Activated CD4-positive, alpha-beta memory T cell treated with anti-CD3 and anti-CD28 coated beads, Interleukin-2, amount 10 ng/mL, durations not matched to agents 7 days and 5 days (primary cell): Measurements from ENCODE around the gene NHERF1. TPM values are rescaled to one million over a fixed set of nuclear protein-coding genes. Genes with fewer than 3 reads are reported as not detected.

Source experiments
- CTCF ChIA-PET: fragments of 350-600 bp; sonication (Branson Sonifier 250); formaldehyde crosslinking; loops from one replicate; lab custom pipeline; 2021; ENCODE audit warnings: antibody characterized with exemption, inconsistent platforms; lab: Charles Lee
- POLR2A ChIA-PET: fragments of 350-600 bp; sonication (Branson Sonifier 250); formaldehyde crosslinking; loops from one replicate; lab custom pipeline; 2021; ENCODE audit warnings: antibody characterized with exemption; lab: Charles Lee
- DNase-seq: peaks from one replicate; pipeline ENCODE4 v3.0.0-alpha.2; 2020
- H3K27ac Mint-ChIP-seq: one replicate; pipeline ENCODE4 v1.8.0; 2021; ENCODE audit warnings: mild to moderate bottlenecking, mixed read lengths
- H3K27me3 Mint-ChIP-seq: one replicate; pipeline ENCODE4 v1.8.0; 2021; ENCODE audit warnings: mixed read lengths
- H3K36me3 Mint-ChIP-seq: one replicate; pipeline ENCODE4 v1.8.0; 2021; ENCODE audit warnings: low read depth, mixed read lengths
- H3K4me1 Mint-ChIP-seq: one replicate; pipeline ENCODE4 v1.8.0; 2021; ENCODE audit warnings: mixed read lengths
- H3K4me3 Mint-ChIP-seq: one replicate; pipeline ENCODE4 v1.8.0; 2021; ENCODE audit warnings: mild to moderate bottlenecking, mixed read lengths
- H3K9me3 Mint-ChIP-seq: one replicate; pipeline ENCODE4 v1.8.0; 2021; ENCODE audit warnings: mixed read lengths
- total RNA-seq, 2 experiments: library from RNA; stranded (reverse); gene quantifications; one replicate each; pipeline ENCODE4 v1.2.3, GENCODE V29; 2021

Gene NHERF1
- total RNA-seq, 2 experiments from 2014 or later: 320 to 328 TPM

DNA sequence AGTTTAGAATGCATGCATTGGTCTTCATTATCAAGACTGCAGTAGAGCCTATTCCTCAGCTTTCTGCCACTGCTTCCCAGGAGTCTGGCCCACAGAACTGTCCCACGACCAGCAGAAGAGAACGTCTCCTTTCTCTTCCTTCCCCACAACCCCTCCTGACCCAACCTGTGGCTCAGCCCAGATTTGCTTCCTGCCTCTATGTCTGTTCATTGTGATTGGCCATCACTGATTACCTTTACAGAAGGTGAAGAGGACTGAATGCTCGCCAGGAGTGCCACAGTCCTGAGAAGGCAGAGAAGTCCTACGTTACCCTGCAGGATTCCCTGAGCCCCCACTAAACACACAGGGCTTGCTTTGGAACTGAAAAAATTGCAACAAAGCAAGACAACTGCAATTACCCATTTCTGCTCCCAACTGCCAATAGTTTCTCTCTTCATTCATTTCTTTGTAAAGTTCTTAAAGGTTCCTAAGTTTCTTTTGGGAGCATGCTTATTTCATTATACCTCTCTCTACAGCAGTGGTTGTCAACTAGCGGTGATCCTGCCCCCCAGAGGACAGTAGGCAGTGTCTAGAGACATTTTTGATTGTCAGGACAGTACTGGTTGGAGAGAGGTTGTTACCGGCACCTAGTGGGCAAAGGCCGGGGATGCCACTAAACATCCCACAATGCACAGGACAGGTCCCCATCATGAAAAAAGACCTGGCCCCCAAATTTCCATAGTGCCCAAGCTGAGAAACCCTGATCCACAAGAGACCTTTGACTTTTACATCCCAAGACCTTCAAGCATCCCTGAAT, 32.2 kb downstream of the NHERF1 start:
- Mint-ChIP-seq H3K4me1 (peaks cover 89% of the 10 kb centered on the region), H3K27ac (peak overlapping the region; percentile 99), H3K4me3 (peak overlapping the region; percentile 65), H3K36me3 (peaks cover 63% of the 10 kb centered on the region), H3K27me3 (no peaks in the 10 kb centered on the region), H3K9me3 (no peaks in the 10 kb centered on the region)
- peak; percentile 58 for DNase-seq
- POLR2A ChIA-PET: interaction anchor here (1.0 to 3.3 kb wide), 13 partner anchors 8 to 123 kb away, joined by 3 to 68 read pairs (median 12); partner anchors contain the start of genes FDXR, NHERF1 and RAB37
- CTCF ChIA-PET: interaction anchor here (0.7 to 4.8 kb wide), 16 partner anchors 10 to 125 kb away, joined by 3 to 32 read pairs (median 8); partner anchors contain the start of genes NHERF1 and RAB37

DNA sequence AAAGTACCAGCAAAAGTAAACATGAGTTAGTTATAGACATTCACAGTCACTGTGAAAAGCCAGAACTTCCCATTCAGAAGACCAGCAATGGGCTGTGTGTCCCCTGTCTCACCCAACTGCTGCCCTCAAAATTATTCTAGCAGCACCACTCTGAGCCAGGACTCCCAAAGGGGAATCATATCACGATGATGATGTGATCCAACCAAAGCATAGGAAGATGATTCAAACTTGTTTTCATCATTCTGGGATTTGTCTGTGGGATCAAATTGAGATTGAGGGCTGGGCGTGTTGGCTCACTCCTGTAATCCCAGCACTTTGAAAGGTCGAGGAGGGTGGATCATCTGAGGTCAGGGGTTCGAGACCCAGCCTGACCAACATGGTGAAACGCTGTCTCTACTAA, 34.1 kb downstream of the NHERF1 start:
- H3K4me1 Mint-ChIP-seq: peaks cover 84% of the 10 kb centered on the region
- H3K4me3 Mint-ChIP-seq: no peak overlapping the region
- H3K36me3 Mint-ChIP-seq: peaks cover 64% of the 10 kb centered on the region
- POLR2A ChIA-PET: interaction anchor here (0.7 kb wide), 1 partner anchor 41 kb away, joined by 3 read pairs; no protein-coding TSS in a partner anchor
- no peaks in the 10 kb centered on the region for H3K9me3 Mint-ChIP-seq
- DNase-seq: no peak
- CTCF ChIA-PET: interaction anchor here (2.1 to 4.8 kb wide), 4 partner anchors 9 to 125 kb away, joined by 9 to 32 read pairs (median 14); partner anchors contain the start of gene RAB37
- no peaks in the 10 kb centered on the region for H3K27me3 Mint-ChIP-seq
- no peak overlapping the region for H3K27ac Mint-ChIP-seq

DNA sequence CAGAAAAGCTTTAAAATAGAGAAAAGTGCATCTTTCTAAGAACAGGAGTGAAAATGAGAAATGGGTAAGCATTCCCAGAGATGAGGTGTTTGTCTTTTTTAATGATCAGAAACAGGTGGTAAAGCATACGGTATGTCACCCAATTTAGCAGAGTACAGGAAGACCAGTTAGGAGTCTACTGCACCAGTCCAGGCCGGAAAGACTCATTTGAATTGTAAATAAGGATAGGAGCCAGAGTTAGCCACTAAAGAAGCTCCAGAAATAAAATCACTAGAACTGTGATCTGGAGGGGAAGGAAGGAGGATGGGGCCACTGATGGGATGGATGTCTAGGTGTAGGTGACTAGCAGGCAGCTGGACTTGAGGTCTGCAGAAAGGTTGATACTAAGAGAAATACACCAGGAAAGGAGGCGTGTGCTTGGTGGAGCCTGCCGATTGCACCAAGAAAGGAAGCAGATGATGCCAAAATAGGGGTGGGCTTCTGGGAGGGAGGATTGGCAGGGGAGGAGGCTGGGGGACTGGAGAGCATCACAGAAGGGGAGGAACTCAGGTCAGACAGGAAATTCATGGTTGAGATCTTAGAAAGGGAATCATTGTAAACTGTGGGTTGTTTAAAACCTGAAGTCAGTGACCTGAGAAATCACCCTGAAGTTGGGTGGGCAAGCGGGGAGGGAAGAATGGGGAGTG, 35.8 kb downstream of the NHERF1 start:
- Mint-ChIP-seq H3K27me3 (no peaks in the 10 kb centered on the region), H3K4me3 (no peak overlapping the region), H3K27ac (peak overlapping the region; percentile 2), H3K9me3 (no peaks in the 10 kb centered on the region), H3K36me3 (peaks cover 63% of the 10 kb centered on the region), H3K4me1 (peaks cover 77% of the 10 kb centered on the region)
- DNase-seq: no peak
- CTCF ChIA-PET: interaction anchor here (0.5 to 3.8 kb wide), 7 partner anchors 9 to 584 kb away, joined by 3 to 14 read pairs (median 4); no protein-coding TSS in a partner anchor
- POLR2A ChIA-PET: interaction anchor here (0.7 to 1.4 kb wide), 3 partner anchors 8 to 89 kb away, joined by 3 to 6 read pairs (median 4); partner anchors contain the start of genes FDXR and NAT9

DNA sequence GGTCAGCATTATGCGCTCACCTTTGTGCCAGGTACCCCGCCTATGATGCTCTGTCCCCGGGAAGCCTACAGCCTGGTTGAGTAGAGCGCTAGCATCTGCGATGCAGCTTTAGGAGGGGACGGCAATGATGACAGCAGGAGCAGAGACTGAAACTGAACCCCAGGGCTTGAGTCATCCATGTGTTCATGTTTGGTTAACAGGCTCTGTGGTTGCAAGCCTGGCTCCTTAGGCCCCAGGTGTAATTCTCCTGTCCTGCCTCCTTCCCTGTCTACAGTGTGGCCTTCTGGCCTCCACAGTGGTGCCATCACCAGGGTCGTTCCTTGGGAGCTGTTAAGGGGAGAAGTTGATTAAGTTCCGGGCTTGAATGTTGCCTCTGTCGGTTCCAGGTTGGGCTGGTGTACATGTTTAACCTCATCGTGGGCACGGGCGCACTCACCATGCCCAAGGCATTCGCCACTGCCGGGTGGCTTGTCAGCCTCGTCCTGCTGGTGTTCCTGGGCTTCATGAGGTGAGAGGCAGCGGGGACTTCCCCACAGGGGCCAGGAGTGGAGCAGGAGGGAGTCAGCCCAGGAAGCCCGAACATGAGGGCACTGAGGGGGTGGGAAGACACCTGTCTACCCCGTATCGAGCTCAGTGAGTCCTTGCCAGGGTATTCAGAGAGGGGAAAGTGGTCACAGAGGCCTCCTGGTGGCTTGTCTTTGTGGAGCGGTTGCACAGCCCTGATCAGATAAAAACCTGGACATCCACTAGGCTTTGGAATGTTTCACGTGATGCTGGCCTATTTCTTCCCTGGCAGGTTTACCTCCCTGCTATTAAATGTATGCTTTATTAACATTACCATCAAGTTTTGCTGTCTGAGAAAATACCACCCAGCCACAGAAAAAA, 36.9 kb downstream of the NHERF1 start:
- no peaks in the 10 kb centered on the region for H3K27me3 Mint-ChIP-seq

DNA sequence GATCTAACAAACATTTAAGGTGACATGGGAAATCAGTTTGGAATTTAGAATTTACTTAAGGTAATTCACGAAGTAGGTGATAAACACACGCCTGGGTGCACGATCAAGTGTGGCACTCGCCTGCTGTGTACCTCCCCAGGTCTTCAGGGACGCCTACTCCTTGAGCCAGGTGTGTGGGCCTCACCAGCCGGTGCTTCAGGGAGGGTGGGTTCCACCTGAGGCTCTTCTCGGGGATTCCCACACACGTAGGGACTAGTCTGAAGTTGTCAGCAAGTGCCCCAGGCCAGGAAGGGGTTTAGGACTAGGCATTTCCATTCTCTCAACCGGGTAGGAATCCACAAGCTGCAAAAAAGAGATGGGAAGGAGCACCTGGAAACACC, 37.5 kb downstream of the NHERF1 start:
- Mint-ChIP-seq H3K27me3 (no peaks in the 10 kb centered on the region), H3K36me3 (peaks cover 62% of the 10 kb centered on the region), H3K27ac (no peak overlapping the region), H3K4me3 (no peak overlapping the region), H3K4me1 (peaks cover 71% of the 10 kb centered on the region), H3K9me3 (no peaks in the 10 kb centered on the region)
- ChIA-PET POLR2A (no interaction called here), CTCF (interaction anchor here (1.3 kb wide), 1 partner anchor 129 kb away, joined by 4 read pairs; no protein-coding TSS in a partner anchor)
- DNase-seq: no peak

More for the DNA sequence above, 36.9 kb downstream of the NHERF1 start:
- peaks cover 71% of the 10 kb centered on the region for H3K4me1 Mint-ChIP-seq
- no peaks in the 10 kb centered on the region for H3K9me3 Mint-ChIP-seq
- ChIA-PET POLR2A (interaction anchor here (1.2 to 1.4 kb wide), 2 partner anchors 9 to 88 kb away, joined by 4 to 6 read pairs; partner anchors contain the start of genes FDXR and NAT9), CTCF (interaction anchor here (0.6 to 3.8 kb wide), 4 partner anchors 11 to 56 kb away, joined by 3 to 14 read pairs (median 4); no protein-coding TSS in a partner anchor)
- H3K4me3 Mint-ChIP-seq: no peak overlapping the region
- H3K36me3 Mint-ChIP-seq: peaks cover 62% of the 10 kb centered on the region
- peak overlapping the region; percentile 48 for H3K27ac Mint-ChIP-seq
- peak; percentile 28 for DNase-seq

DNA sequence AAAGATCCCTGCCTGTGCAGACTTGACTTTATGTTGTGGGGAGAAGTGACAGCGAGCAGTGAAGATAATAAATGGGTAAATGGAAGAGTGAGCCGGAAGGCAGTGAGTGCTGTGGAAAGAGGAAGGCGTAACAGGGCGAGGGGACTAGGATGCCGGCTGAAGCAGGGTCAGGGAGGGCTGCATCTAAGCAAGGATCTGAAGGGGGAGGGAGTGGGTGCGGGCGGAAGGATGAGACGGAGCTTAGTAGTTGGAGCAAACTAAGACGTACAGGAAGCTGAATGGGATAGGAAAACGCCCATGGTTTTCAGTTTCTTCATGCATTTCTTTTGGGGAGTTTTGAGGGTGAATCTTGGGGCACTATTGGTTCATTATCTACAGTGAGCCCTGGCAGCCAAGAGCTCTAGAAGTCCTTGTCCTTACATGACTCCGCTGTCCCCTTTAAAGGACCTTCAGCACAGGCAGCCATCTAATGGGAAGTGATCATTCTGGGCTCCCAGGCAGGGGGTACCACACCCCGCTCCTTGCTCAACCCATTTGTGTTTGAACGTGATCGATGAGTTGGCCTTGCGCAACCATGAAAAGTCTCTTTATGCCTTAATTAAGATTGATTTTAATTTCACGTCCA, 38.1 kb downstream of the NHERF1 start:
- no peak overlapping the region for H3K4me3 Mint-ChIP-seq
- ChIA-PET CTCF (interaction anchor here (0.7 to 1.3 kb wide), 2 partner anchors 129 to 202 kb away, joined by 3 to 4 read pairs; no protein-coding TSS in a partner anchor), POLR2A (no interaction called here)
- peak overlapping the region; percentile 0 for H3K27ac Mint-ChIP-seq
- H3K4me1 Mint-ChIP-seq: peaks cover 70% of the 10 kb centered on the region
- peaks cover 60% of the 10 kb centered on the region for H3K36me3 Mint-ChIP-seq
- no peaks in the 10 kb centered on the region for H3K9me3 Mint-ChIP-seq
- DNase-seq: no peak
- no peaks in the 10 kb centered on the region for H3K27me3 Mint-ChIP-seq

DNA sequence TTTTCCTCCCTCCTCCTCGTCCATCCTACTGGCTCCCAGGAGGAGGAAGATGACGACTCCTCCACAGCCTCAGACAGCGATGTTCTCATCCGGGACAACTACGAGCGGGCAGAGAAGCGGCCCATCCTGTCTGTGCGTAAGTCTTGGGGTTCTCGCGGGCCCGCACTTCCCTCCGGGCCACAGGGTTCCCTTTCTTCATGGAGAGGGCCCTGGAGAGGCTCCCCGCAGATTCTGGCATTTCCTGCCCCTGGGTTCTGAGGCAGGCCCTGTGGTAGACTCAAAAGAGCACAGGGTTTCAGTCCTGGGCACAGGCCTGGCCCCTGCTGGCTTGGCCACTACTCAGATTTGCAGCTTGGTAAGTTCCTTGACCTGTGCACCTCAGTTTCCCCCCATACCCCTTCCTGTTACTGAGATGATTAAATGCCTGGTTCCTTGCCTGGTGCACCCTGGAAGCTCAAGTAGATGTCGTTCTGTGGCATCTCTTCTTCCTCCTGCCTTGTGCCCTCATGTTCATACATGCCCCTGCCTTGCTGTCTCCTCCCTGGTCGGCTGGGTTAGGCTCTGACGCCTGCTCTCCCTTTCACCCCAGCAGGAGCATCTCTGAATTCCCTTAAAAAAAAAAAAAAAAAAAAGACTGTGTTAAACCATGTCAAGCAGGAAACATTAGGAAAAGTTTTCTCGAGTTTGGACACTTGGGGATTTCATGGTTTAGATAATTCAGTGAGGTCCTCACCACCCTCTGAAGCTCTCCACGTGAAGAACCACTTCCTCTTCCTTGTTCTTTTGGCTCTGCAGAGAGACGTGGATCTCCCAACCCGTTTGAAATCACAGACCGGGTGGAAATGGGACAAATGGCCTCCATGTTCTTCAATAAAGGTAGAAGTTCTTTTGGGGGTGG, 42.0 kb downstream of the NHERF1 start:
- ChIA-PET CTCF (interaction anchor here (0.6 to 3.4 kb wide), 38 partner anchors 9 to 839 kb away, joined by 3 to 56 read pairs (median 5); partner anchors contain the start of genes CDR2L, FDXR, NAT9 and RAB37), POLR2A (interaction anchor here (0.9 to 2.4 kb wide), 13 partner anchors 10 to 83 kb away, joined by 3 to 17 read pairs (median 6); partner anchors contain the start of genes FDXR, GRIN2C and NAT9)
- no peak for DNase-seq
- peak overlapping the region; percentile 41 for H3K27ac Mint-ChIP-seq
- peaks cover 40% of the 10 kb centered on the region for H3K4me1 Mint-ChIP-seq
- peaks cover 54% of the 10 kb centered on the region for H3K36me3 Mint-ChIP-seq
- H3K4me3 Mint-ChIP-seq: no peak overlapping the region
- H3K9me3 Mint-ChIP-seq: no peaks in the 10 kb centered on the region
- no peaks in the 10 kb centered on the region for H3K27me3 Mint-ChIP-seq

DNA sequence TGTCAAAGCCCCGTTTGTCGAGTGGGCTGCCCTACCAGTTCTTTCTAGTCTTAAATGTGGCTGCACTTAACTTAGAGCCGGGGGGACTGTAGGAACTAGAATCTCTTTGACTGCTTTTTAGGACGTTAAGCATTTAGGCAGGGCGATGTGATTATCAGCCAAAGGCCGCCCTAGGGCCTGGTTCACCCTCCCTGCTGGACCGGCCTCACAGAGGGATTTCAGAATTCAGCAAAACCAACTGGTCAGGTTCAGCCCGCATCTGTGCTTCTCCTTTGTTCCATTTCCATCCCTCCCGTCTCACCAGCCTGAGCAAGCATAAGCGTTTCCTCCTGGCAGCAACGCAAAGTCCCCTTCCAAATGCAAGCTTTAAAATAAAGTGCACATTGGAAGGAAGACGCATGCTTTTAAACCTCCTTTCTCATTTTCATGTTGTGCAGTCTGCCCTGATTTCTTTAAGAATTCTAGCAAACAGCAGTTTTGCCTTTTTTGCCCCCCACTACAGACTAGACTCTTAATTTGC, 44.2 kb downstream of the NHERF1 start:
- no peak for DNase-seq
- POLR2A ChIA-PET: interaction anchor here (1.5 to 2.0 kb wide), 2 partner anchors 68 to 80 kb away, joined by 5 to 14 read pairs; partner anchors contain the start of gene FDXR
- no peak overlapping the region for H3K4me3 Mint-ChIP-seq
- CTCF ChIA-PET: interaction anchor here (0.7 to 3.4 kb wide), 12 partner anchors 10 to 133 kb away, joined by 3 to 56 read pairs (median 3); partner anchors contain the start of genes FDXR, NAT9 and RAB37
- H3K27ac Mint-ChIP-seq: no peak overlapping the region
- peaks cover 28% of the 10 kb centered on the region for H3K4me1 Mint-ChIP-seq
- no peaks in the 10 kb centered on the region for H3K9me3 Mint-ChIP-seq
- peaks cover 56% of the 10 kb centered on the region for H3K36me3 Mint-ChIP-seq
- no peaks in the 10 kb centered on the region for H3K27me3 Mint-ChIP-seq

DNA sequence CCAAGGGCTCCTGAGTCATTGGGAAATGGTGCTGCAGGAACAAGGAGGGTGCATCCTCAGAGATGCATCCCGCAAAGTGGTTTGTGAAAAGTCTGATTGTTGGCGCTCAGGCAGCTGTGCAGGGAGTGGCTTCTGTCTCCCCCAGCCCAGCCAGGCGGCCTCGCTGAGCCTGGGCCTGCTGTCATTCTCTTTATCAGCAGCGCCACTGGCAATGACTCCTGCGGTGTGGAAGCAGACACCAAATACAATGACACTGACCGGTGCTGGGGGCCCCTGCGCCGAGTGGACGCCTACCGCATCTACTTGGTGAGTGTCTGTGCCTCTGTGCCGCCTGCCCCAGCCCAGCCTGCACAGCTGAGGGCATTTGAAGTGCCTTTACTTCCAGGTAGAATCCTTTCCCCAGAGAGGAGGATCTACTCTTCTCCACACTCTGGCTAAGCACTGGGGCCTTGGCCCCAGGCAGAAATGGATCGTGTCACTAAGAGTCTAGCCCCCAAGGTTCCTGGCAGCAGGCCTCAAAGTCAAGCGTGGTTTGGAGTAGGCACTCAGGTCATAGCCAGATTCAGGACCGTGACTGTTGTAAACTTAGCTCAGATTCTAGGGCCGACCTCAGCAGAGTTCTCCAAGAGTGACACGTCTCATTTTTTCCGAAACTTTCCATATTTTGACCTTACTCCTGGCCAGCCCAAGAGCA, 47.0 kb downstream of the NHERF1 start:
- H3K27me3 Mint-ChIP-seq: no peaks in the 10 kb centered on the region
- no peak overlapping the region for H3K27ac Mint-ChIP-seq
- H3K9me3 Mint-ChIP-seq: no peaks in the 10 kb centered on the region
- H3K4me1 Mint-ChIP-seq: peaks cover 14% of the 10 kb centered on the region
- POLR2A ChIA-PET: interaction anchor here (1.3 kb wide), 1 partner anchor 78 kb away, joined by 4 read pairs; the partner anchor contains the start of gene FDXR
- no peak overlapping the region for H3K4me3 Mint-ChIP-seq
- CTCF ChIA-PET: no interaction called here
- peaks cover 61% of the 10 kb centered on the region for H3K36me3 Mint-ChIP-seq
- no peak for DNase-seq

DNA sequence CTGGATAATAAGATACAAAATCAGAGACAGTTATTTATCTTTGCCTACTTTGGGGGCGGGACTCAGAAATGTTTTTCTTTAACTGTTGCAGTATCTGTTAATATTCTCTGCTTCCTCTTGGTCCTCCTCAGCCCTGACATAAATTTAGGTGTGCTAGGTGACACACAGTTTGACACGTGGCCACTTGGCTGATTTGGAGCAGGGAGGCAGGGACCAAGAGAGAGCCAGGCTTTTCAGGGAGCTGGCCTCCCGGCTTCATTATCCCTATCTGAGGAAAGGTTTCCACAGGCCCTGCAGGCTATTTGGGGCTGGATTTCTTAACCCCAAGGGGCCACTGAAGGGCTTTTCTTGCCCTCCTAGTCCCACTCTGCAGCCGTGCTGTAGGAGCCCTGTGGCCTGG, 47.8 kb downstream of the NHERF1 start:
- CTCF ChIA-PET: interaction anchor here (0.6 kb wide), 1 partner anchor 22 kb away, joined by 3 read pairs; no protein-coding TSS in a partner anchor
- no peak for DNase-seq
- Mint-ChIP-seq H3K27me3 (no peaks in the 10 kb centered on the region), H3K4me3 (no peak overlapping the region), H3K9me3 (no peaks in the 10 kb centered on the region), H3K27ac (no peak overlapping the region), H3K36me3 (peaks cover 60% of the 10 kb centered on the region), H3K4me1 (peaks cover 7% of the 10 kb centered on the region)
- POLR2A ChIA-PET: interaction anchor here (1.3 kb wide), 1 partner anchor 77 kb away, joined by 4 read pairs; the partner anchor contains the start of gene FDXR
